ENCODE measurements around the gene TMEM25. TPM values are rescaled to one million over a fixed set of nuclear protein-coding genes. Genes with fewer than 3 reads are reported as not detected.
"Not testable (repeated sequence)": the region's sequence is repeated elsewhere in the genome, so short reads cannot be mapped to it uniquely, and the experiment has no call there.

Gene TMEM25
- polyA plus RNA-seq, 3 donors: 31.7 to 42.8 (median 33.9) TPM

GRCh38 chr11:118530180-118530682, 761 bp upstream of the TMEM25 start:
- no peak for DNase-seq

- no peak for DNase-seq
Measured at GRCh38 chr11:118531597-118532084, 649 bp downstream of the TMEM25 start.

- no peak for DNase-seq
Measured at GRCh38 chr11:118532091-118532490, 1.1 kb downstream of the TMEM25 start.

GRCh38 chr11:118532852-118533768, 2.1 kb downstream of the TMEM25 start:
- no peak for DNase-seq

GRCh38 chr11:118533769-118534729, 3.1 kb downstream of the TMEM25 start:
- no peak for DNase-seq

GRCh38 chr11:118535261-118535660, 4.3 kb downstream of the TMEM25 start:
- DNase-seq: no peak

GRCh38 chr11:118536726-118537125, 5.7 kb downstream of the TMEM25 start:
- DNase-seq: no peak

GRCh38 chr11:118537409-118537980, 6.5 kb downstream of the TMEM25 start:
- no peak for DNase-seq

GRCh38 chr11:118544010-118544646, 13.1 kb downstream of the TMEM25 start:
- DNase-seq: no peak

GRCh38 chr11:118544647-118545010, 13.6 kb downstream of the TMEM25 start:
- DNase-seq: no peak

- no peak for DNase-seq
Measured at GRCh38 chr11:118545533-118545932, 14.5 kb downstream of the TMEM25 start.

- DNase-seq: no peak
Measured at GRCh38 chr11:118547132-118547531, 16.1 kb downstream of the TMEM25 start.

GRCh38 chr11:118552341-118552740, 21.3 kb downstream of the TMEM25 start:
- no peak for DNase-seq

- DNase-seq: no peak
Measured at GRCh38 chr11:118560806-118561205, 29.8 kb downstream of the TMEM25 start.

GRCh38 chr11:118565051-118565450, 34.1 kb downstream of the TMEM25 start:
- DNase-seq: no peak

- no peak for DNase-seq
Measured at GRCh38 chr11:118569670-118570069, 38.7 kb downstream of the TMEM25 start.

GRCh38 chr11:118570787-118571186, 39.8 kb downstream of the TMEM25 start:
- DNase-seq: no peak

GRCh38 chr11:118571701-118572060, 40.7 kb downstream of the TMEM25 start:
- not testable (repeated sequence) for DNase-seq

GRCh38 chr11:118572061-118572980, 41.3 kb downstream of the TMEM25 start, which contains the start of gene ARCN1:
TSS of gene ARCN1 (plus strand) at chr11:118572409. CDS start at chr11:118572548, 139 bp downstream.
- DNase-seq: peak; percentile 82

- DNase-seq: no peak
Measured at GRCh38 chr11:118572981-118573550, 42.1 kb downstream of the TMEM25 start.
